Adrenal gland (tissue), 12 donors: ENCODE results near the gene MGAT4A. TPM values are rescaled to one million over a fixed set of nuclear protein-coding genes. Genes with fewer than 3 reads are reported as not detected.

Source experiments
- DNase-seq, 7 donors: peaks; one replicate each; pipeline ENCODE4 v3.0.0-alpha.2; 2019 to 2020
- H3K27ac ChIP-seq, 5 donors: fragments of 200-600 bp; sonication (generic) in 4 of 5; 1 replicate in 3 of 5; 2 replicates in 2 of 5; pipeline versions ENCODE4 v1.5.1 to v1.8.0; 2016 to 2020; ENCODE audit warnings: mild to moderate bottlenecking in 1 of 5
- H3K27me3 ChIP-seq: fragments of 200-600 bp; 2 replicates; pipeline ENCODE4 v1.8.0; 2021
- H3K36me3 ChIP-seq, 2 donors: fragments of 200-600 bp; replicated peaks in 1 of 2; 1 replicate in 1 of 2; 2 replicates in 1 of 2; pipeline versions ENCODE4 v1.5.1 to v1.8.0; 2018 to 2022
- H3K4me1 ChIP-seq, 2 donors: fragments of 200-600 bp; replicated peaks in 1 of 2; 1 replicate in 1 of 2; 2 replicates in 1 of 2; pipeline versions ENCODE4 v1.5.1 to v1.8.0; 2018 to 2021
- H3K4me3 ChIP-seq, 4 donors: fragments of 200-600 bp; sonication (generic) in 3 of 4; one replicate each; pipeline ENCODE4 v1.5.1; 2016 to 2018
- H3K9me3 ChIP-seq, 3 donors: fragments of 200-600 bp; sonication (generic) in 1 of 3; replicated peaks in 1 of 3; 1 replicate in 2 of 3; 2 replicates in 1 of 3; pipeline versions ENCODE4 v1.5.1 to v1.8.0; 2016 to 2021
- CTCF ChIP-seq, 6 experiments: fragments of 450-650 bp in 4 of 6; fragments of 200-600 bp in 2 of 6; sonication (generic) in 1 of 6; IDR thresholded peaks; 1 replicate in 5 of 6; 2 replicates in 1 of 6; pipeline versions ENCODE4 v1.5.1 to v1.8.0; 2016 to 2021; ENCODE audit warnings: antibody characterized with exemption in 6 of 6, mild to moderate bottlenecking in 2 of 6, moderate library complexity in 1 of 6
- POLR2A ChIP-seq, 2 donors: fragments of 450-650 bp; IDR thresholded peaks; one replicate each; pipeline ENCODE4 v1.6.1; 2017; ENCODE audit warnings: antibody characterized with exemption in 2 of 2, mild to moderate bottlenecking in 2 of 2, moderate library complexity in 1 of 2
- WGBS, 4 donors: extraction: QIAGEN DNeasy Blood & Tissue Kit in 2 of 4; methylation state at CpG; one replicate each; pipeline versions ENCODE4 v1.1.5 to v1.1.7; 2013 to 2017; 5-methylcytosine and 5-hydroxymethylcytosine counted together
- intact Hi-C, 2 donors: fragments of 100-400 bp; cut with DNase I; formaldehyde crosslinking; loops; one replicate each; pipeline versions ENCODE4 v1.14.1 to v1.15.0; 2022 to 2023
- polyA plus RNA-seq, 3 donors: library from polyadenylated mRNA; stranded (reverse); fragments of 200-250 nt in 2 of 3; fragments of 350-450 nt in 1 of 3; fragmentation: Illumina TruSeq in 1 of 3; extraction: RNeasy Lipid Tissue Mini Kit (QIAGEN cat#74804) in 1 of 3; gene quantifications; one replicate each; pipeline ENCODE4 v1.2.3, GENCODE V29; 2013 to 2014
- total RNA-seq, 9 donors: library from RNA; depleted of rRNA in 4 of 9; stranded (reverse); fragments of >200 nt in 4 of 9; fragments of 120-200 nt in 1 of 9; fragmentation: NEBNext Ultra II Directional in 1 of 9; extraction: Animal tissue kit (Norgen Biotek cat#: 25700) in 1 of 9; gene quantifications; one replicate each; pipeline versions ENCODE4 v1.1.0 to v1.2.4, GENCODE V29; 2013 to 2023
- donor health status: healthy with polysubstance abuse.
- donor health status: Bipolar disorder and iron deficiency.
- donor health status: DM: yes; HTN: yes; CAD: no.
- donor health status: DM: no; HTN: no; CAD: no.
- donor health status: DM: no; HTN: no; CAD: no.
- donor health status: DM: yes; HTN: yes; CAD: no.

Gene MGAT4A
- total and polyA plus RNA-seq, 12 donors = 5.2 to 34.4 (median 18.7) TPM

DNA sequence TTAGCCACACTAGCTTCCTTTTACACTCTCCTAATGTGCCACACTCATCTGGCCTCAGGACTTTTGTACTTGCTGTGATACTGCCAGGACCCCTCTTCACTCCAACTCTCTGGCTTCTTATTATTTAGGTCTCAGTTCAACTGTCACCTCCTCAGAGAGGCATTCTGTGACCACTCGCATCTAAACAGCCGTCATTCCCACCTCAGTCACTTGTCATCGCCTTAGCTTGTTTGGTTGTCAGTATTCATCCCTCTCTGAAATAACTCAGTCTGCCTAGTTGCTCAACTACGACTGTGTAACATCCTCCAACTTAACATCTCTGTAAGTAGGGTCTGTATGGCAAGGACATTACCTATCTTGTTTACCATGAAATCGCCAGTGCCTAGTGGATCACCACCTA, 27.2 kb downstream of the MGAT4A start:
- WGBS, 4 donors = 75 to 95% (median 93%) methylated on average over 5 of the region's 5 CpGs

GRCh38 chr2:98702858-98703620, 27.9 kb downstream of the MGAT4A start:
- Histone ChIP-seq H3K4me1 (peaks cover 7 to 24% of the 10 kb centered on the region in 2 donors), H3K4me3 (no peak overlapping the region), H3K9me3 (no peaks in the 10 kb centered on the region), H3K27ac (no peak overlapping the region), H3K27me3 (no peaks in the 10 kb centered on the region), H3K36me3 (no peaks in the 10 kb centered on the region)
- 65 to 75% (median 70%) methylated on average over 6 of the region's 6 CpGs for WGBS, 4 donors
- DNase-seq = no peak
- no peak for TF ChIP-seq POLR2A (IDR thresholded peaks at IDR 0.05)
- TF ChIP-seq CTCF (IDR thresholded peaks at IDR 0.05) = no peak
- intact Hi-C loops = no loop called here

More for the DNA sequence above, 27.2 kb downstream of the MGAT4A start:
- no peak for DNase-seq
- Histone ChIP-seq H3K9me3 (no peaks in the 10 kb centered on the region), H3K4me3 (no peak overlapping the region), H3K4me1 (peaks cover 7 to 25% of the 10 kb centered on the region in 2 donors), H3K27me3 (no peaks in the 10 kb centered on the region), H3K36me3 (no peaks in the 10 kb centered on the region), H3K27ac (no peak overlapping the region)
- no peak for TF ChIP-seq CTCF (IDR thresholded peaks at IDR 0.05)
- no peak for TF ChIP-seq POLR2A (IDR thresholded peaks at IDR 0.05)
- intact Hi-C loops = no loop called here

- 72 to 79% (median 74%) methylated on average over 6 to 8 of the region's 8 CpGs for WGBS, 4 donors
- Histone ChIP-seq H3K4me1 (peaks cover 7 to 24% of the 10 kb centered on the region in 2 donors), H3K36me3 (no peaks in the 10 kb centered on the region), H3K4me3 (no peak overlapping the region), H3K9me3 (no peaks in the 10 kb centered on the region), H3K27ac (peak overlapping the region in 2 of 5 donors; percentile 40 to 43), H3K27me3 (no peaks in the 10 kb centered on the region)
- intact Hi-C loops = no loop called here
- TF ChIP-seq POLR2A (IDR thresholded peaks at IDR 0.05) = no peak
- TF ChIP-seq CTCF (IDR thresholded peaks at IDR 0.05) = no peak
- DNase-seq = peak in 6 of 7 donors; percentile 20 to 67 (median 40)
Measured at GRCh38 chr2:98702127-98702802, 28.7 kb downstream of the MGAT4A start.

GRCh38 chr2:98701230-98701629, 29.7 kb downstream of the MGAT4A start:
- peak overlapping the region in 2 of 5 donors; percentile 40 to 43 for H3K27ac ChIP-seq
- H3K4me3 ChIP-seq = no peak overlapping the region
- H3K36me3 ChIP-seq = no peaks in the 10 kb centered on the region

More at GRCh38 chr2:98701230-98701629, 29.7 kb downstream of the MGAT4A start:
- Histone ChIP-seq H3K4me1 (peaks cover 7 to 24% of the 10 kb centered on the region in 2 donors), H3K27me3 (no peaks in the 10 kb centered on the region), H3K9me3 (no peaks in the 10 kb centered on the region)
- no peak for DNase-seq
- intact Hi-C loops = no loop called here
- TF ChIP-seq CTCF (IDR thresholded peaks at IDR 0.05) = no peak
- TF ChIP-seq POLR2A (IDR thresholded peaks at IDR 0.05) = no peak
- 59 to 73% (median 70%) methylated on average over 1 of the region's 1 CpG for WGBS, 4 donors
